GM21723 (cell line): ENCODE data around the gene PCDHB1.
"Not testable (repeated sequence)": the region's sequence is repeated elsewhere in the genome, so short reads cannot be mapped to it uniquely, and the experiment has no call there.

Source experiments
- ATAC-seq: cut with Tn5 transposase; IDR thresholded peaks from one replicate; pipeline ENCODE4 v1.9.1; 2021; ENCODE audit warnings: mild to moderate bottlenecking, moderate library complexity; ENCODE audit not compliant: unreplicated experiment

Gene PCDHB1

GRCh38 chr5:141082228-141082627 lies 31.1 kb downstream of the PCDHB1 start:
- ATAC-seq = no peak

GRCh38 chr5:141084487-141084989 lies 33.4 kb downstream of the PCDHB1 start:
- no peak for ATAC-seq

DNA sequence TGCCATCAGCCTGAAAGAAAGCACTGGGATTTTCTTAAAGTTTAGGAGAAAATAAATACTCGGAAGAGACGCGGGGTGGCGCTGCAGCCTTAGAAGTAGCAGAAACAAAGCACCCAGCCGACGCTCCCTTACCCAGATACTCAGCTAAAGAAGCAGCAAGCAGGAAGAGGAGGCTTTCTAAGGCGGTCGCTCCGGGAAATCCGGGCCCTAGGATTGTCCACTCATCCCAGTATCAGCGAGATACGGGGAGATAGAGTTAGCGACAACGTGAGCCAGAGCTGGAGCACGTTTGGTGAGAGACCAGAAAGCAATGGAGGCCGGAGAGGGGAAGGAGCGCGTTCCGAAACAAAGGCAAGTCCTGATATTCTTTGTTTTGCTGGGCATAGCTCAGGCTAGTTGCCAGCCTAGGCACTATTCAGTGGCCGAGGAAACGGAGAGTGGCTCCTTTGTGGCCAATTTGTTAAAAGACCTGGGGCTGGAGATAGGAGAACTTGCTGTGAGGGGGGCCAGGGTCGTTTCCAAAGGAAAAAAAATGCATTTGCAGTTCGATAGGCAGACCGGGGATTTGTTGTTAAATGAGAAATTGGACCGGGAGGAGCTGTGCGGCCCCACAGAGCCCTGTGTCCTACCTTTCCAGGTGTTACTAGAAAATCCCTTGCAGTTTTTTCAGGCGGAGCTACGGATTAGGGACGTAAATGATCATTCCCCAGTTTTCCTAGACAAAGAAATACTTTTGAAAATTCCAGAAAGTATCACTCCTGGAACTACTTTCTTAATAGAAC lies 43.5 kb downstream of the PCDHB1 start, which contains the start of gene PCDHB2:
PCDHB2 (plus strand) TSS at position 135 of the 782 bp plus-strand sequence; CDS start at position 311, 176 bp downstream.
- no peak for ATAC-seq

GRCh38 chr5:141095263-141095641 lies 44.1 kb downstream of the PCDHB1 start:
- no peak for ATAC-seq

- ATAC-seq = not testable (repeated sequence)
Observed at GRCh38 chr5:141096181-141096580, 45.0 kb downstream of the PCDHB1 start.

DNA sequence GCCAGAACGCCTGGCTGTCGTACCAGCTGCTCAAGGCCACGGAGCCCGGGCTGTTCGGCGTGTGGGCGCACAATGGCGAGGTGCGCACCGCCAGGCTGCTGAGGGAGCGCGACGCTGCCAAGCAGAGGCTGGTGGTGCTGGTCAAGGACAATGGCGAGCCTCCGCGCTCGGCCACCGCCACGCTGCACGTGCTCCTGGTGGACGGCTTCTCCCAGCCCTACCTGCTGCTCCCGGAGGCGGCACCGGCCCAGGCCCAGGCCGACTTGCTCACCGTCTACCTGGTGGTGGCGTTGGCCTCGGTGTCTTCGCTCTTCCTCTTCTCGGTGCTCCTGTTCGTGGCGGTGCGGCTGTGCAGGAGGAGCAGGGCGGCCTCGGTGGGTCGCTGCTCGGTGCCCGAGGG lies 45.4 kb downstream of the PCDHB1 start:
- ATAC-seq = not testable (repeated sequence)

GRCh38 chr5:141100243-141100805 lies 49.1 kb downstream of the PCDHB1 start, which contains the start of gene PCDHB3:
TSS of gene PCDHB3 (plus strand) at chr5:141100473. CDS start at chr5:141100650, 177 bp downstream.
- ATAC-seq = no peak

DNA sequence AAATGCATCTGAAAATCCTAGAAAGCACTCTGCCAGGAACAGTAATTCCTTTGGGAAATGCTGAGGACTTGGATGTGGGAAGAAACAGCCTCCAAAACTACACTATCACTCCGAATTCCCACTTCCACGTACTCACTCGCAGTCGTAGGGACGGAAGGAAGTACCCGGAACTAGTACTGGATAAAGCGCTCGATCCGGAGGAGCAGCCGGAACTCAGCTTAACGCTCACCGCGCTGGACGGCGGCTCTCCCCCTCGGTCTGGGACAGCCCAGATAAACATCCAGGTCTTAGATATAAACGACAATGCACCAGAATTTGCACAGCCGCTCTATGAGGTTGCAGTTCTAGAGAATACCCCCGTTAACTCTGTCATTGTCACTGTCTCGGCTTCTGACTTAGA lies 49.9 kb downstream of the PCDHB1 start:
- no peak for ATAC-seq

DNA sequence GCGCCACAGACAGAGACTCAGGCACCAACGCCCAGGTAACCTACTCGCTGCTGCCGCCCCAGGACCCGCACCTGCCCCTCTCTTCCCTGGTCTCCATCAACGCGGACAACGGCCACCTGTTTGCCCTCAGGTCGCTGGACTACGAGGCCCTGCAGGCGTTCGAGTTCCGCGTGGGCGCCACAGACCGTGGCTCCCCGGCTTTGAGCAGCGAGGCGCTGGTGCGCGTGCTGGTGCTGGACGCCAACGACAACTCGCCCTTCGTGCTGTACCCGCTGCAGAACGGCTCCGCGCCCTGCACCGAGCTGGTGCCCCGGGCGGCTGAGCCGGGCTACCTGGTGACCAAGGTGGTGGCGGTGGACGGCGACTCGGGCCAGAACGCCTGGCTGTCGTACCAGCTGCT lies 50.9 kb downstream of the PCDHB1 start:
- ATAC-seq = not testable (repeated sequence)

DNA sequence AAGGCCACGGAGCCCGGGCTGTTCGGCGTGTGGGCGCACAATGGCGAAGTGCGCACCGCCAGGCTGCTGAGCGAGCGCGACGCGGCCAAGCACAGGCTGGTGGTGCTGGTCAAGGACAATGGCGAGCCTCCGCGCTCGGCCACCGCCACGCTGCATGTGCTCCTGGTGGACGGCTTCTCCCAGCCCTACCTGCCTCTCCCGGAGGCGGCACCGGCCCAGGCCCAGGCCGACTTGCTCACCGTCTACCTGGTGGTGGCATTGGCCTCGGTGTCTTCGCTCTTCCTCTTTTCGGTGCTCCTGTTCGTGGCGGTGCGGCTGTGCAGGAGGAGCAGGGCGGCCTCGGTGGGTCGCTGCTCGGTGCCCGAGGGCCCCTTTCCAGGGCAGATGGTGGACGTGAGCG lies 51.3 kb downstream of the PCDHB1 start:
- ATAC-seq = not testable (repeated sequence)

- no peak for ATAC-seq
Observed at GRCh38 chr5:141105350-141105749, 54.2 kb downstream of the PCDHB1 start.
